Measurements from ENCODE around the gene VCAN. TPM values are rescaled to one million over a fixed set of nuclear protein-coding genes. Genes with fewer than 3 reads are reported as not detected.

VCAN gene
- total RNA-seq, 1 experiment from 2014 or later = 31.4 TPM

GRCh38 chr5:83614841-83615240 is 143.3 kb downstream of the VCAN start:
- intact Hi-C loops (cut with micrococcal nuclease; ENCODE audit: unreplicated experiment) = no loop called here
- no peak for TF ChIP-seq CTCF (IDR thresholded peaks at IDR 0.05; ENCODE audit: unreplicated experiment)
- no peaks in the 10 kb centered on the region for H3K4me1 Mint-ChIP-seq (ENCODE audit: low read depth, unreplicated experiment)
- CTCF ChIA-PET = no interaction called here
- no peak for DNase-seq
- BruUV-seq (replicated peaks) = no TSS peak
- peaks cover 20% of the 10 kb centered on the region for H3K9me3 Mint-ChIP-seq (ENCODE audit: low read depth, unreplicated experiment)
- H3K36me3 Mint-ChIP-seq (ENCODE audit: insufficient read depth, unreplicated experiment) = no peaks in the 10 kb centered on the region
- H3K4me3 Mint-ChIP-seq (ENCODE audit: low read depth, unreplicated experiment) = no peak overlapping the region
- H3K27me3 Mint-ChIP-seq (ENCODE audit: unreplicated experiment) = no peaks in the 10 kb centered on the region
- no peak overlapping the region for H3K27ac Mint-ChIP-seq (ENCODE audit: unreplicated experiment)

- no peak overlapping the region for H3K4me3 Mint-ChIP-seq (ENCODE audit: low read depth, unreplicated experiment)
- no peak for DNase-seq
- H3K36me3 Mint-ChIP-seq (ENCODE audit: insufficient read depth, unreplicated experiment) = no peaks in the 10 kb centered on the region
- no peak for TF ChIP-seq CTCF (IDR thresholded peaks at IDR 0.05; ENCODE audit: unreplicated experiment)
- CTCF ChIA-PET = no interaction called here
- no peak overlapping the region for H3K27ac Mint-ChIP-seq (ENCODE audit: unreplicated experiment)
- peaks cover 12% of the 10 kb centered on the region for H3K4me1 Mint-ChIP-seq (ENCODE audit: low read depth, unreplicated experiment)
- intact Hi-C loops (cut with micrococcal nuclease; ENCODE audit: unreplicated experiment) = no loop called here
- peaks cover 16% of the 10 kb centered on the region for H3K27me3 Mint-ChIP-seq (ENCODE audit: unreplicated experiment)
- H3K9me3 Mint-ChIP-seq (ENCODE audit: low read depth, unreplicated experiment) = no peaks in the 10 kb centered on the region
- BruUV-seq (replicated peaks) = no TSS peak
These were observed 156.8 kb downstream of the VCAN start for GRCh38 chr5:83628360-83628759.

Other genes starting within 250 kb of the VCAN start
- not detected in 2 replicates for gene HAPLN1, start 249.1 kb downstream of the VCAN start, total RNA-seq (2022)